Endothelial cell of umbilical vein (primary cell): ENCODE data around the gene PTPN6. TPM values are rescaled to one million over a fixed set of nuclear protein-coding genes. Genes with fewer than 3 reads are reported as not detected.
A peak's percentile ranks its signal among the peaks of the same experiment; 100 is the strongest.

Experiments used
- BruUV-seq: library from RNA; stranded (reverse); fragments of 400-500 nt; replicated peaks from 2 replicates; lab custom pipeline; 2021; lab: Mats Ljungman, UMichigan
- CTCF ChIA-PET: fragments of 300-600, 350-600 bp; sonication (Branson Sonifier 250); formaldehyde crosslinking; loops from one replicate; lab custom pipeline; 2021; ENCODE audit warnings: antibody characterized with exemption, inconsistent platforms; lab: Charles Lee
- POLR2A ChIA-PET: fragments of 300-600, 350-600 bp; sonication (Branson Sonifier 250); formaldehyde crosslinking; loops from one replicate; lab custom pipeline; 2021; ENCODE audit warnings: antibody characterized with exemption, inconsistent platforms; lab: Charles Lee
- DNase-seq: peaks from one replicate; pipeline ENCODE4 v3.0.0-alpha.2; 2011; ENCODE audit warnings: low read depth, low spot score
- FAIRE-seq: peaks from 2 replicates; lab custom pipeline; 2011; peaks lifted over from hg19 to GRCh38; lab: Jason Lieb, UNC
- H2AFZ ChIP-seq: 2 replicates; pipeline ENCODE4 v1.6.0; 2012; ENCODE audit warnings: low read depth, low read length, control low read depth, inconsistent platforms
- H3K27ac ChIP-seq: 2 replicates; pipeline ENCODE4 v1.5.1; 2011; ENCODE audit warnings: low read depth, mild to moderate bottlenecking, control low read depth, low read length, moderate library complexity; ENCODE audit not compliant: insufficient read depth
- H3K27me3 ChIP-seq, 2 experiments: 2 replicates each; pipeline versions ENCODE4 v1.6.0 to v1.6.1; 2011; ENCODE audit warnings: low read length in 2 of 2, mixed read lengths in 1 of 2; ENCODE audit not compliant: control insufficient read depth in 2 of 2, insufficient read depth in 2 of 2
- H3K36me3 ChIP-seq, 2 experiments: 2 replicates in 1 of 2; 3 replicates in 1 of 2; pipeline ENCODE4 v1.5.1; 2011; ENCODE audit warnings: low read length in 2 of 2, mild to moderate bottlenecking in 1 of 2, moderate library complexity in 1 of 2; ENCODE audit not compliant: control insufficient read depth in 2 of 2, insufficient read depth in 2 of 2; ENCODE audit errors: extremely low read depth in 1 of 2
- H3K4me1 ChIP-seq: 3 replicates; pipeline ENCODE4 v1.5.1; 2011; ENCODE audit warnings: mild to moderate bottlenecking, low read length; ENCODE audit not compliant: control insufficient read depth, insufficient read depth; ENCODE audit errors: extremely low read depth
- H3K4me2 ChIP-seq: 2 replicates; pipeline ENCODE4 v1.6.1; 2011; ENCODE audit warnings: low read length, control low read depth, mixed read lengths; ENCODE audit not compliant: insufficient read depth
- H3K4me3 ChIP-seq, 3 experiments: fragments of 200-600 bp in 1 of 3; sonication (generic), shearing (Covaris generic) in 1 of 3; replicated peaks in 1 of 3; 2 replicates each; pipeline ENCODE4 v1.5.1; 2011 to 2016; ENCODE audit warnings: control low read depth in 3 of 3, low read length in 3 of 3, mild to moderate bottlenecking in 2 of 3, inconsistent platforms in 1 of 3, low read depth in 1 of 3, moderate library complexity in 1 of 3; ENCODE audit not compliant: insufficient read depth in 1 of 3
- H3K79me2 ChIP-seq: 2 replicates; pipeline ENCODE4 v1.6.0; 2012; ENCODE audit warnings: low read length, inconsistent platforms; ENCODE audit not compliant: control insufficient read depth, insufficient read depth
- H3K9ac ChIP-seq: replicated peaks from 2 replicates; pipeline ENCODE3; 2011; ENCODE audit warnings: low read length, control low read depth; ENCODE audit not compliant: insufficient read depth; ENCODE audit errors: extremely low read depth
- H3K9me1 ChIP-seq: replicated peaks from 3 replicates; pipeline ENCODE4 v1.6.0; 2011; ENCODE audit warnings: mild to moderate bottlenecking, low read length; ENCODE audit not compliant: control insufficient read depth, insufficient read depth; ENCODE audit errors: extremely low read depth
- H3K9me3 ChIP-seq: replicated peaks from 2 replicates; pipeline ENCODE4 v1.5.1; 2012; ENCODE audit warnings: low read length, inconsistent platforms; ENCODE audit not compliant: control insufficient read depth, insufficient read depth
- H4K20me1 ChIP-seq: replicated peaks from 2 replicates; pipeline ENCODE3; 2011; ENCODE audit warnings: mild to moderate bottlenecking, low read length; ENCODE audit not compliant: control insufficient read depth, insufficient read depth; ENCODE audit errors: extremely low read depth
- CTCF ChIP-seq, 2 donors: IDR thresholded peaks; 1 replicate in 1 of 2; 2 replicates in 1 of 2; pipeline ENCODE4 v1.5.1; 2011; ENCODE audit warnings: low read length in 2 of 2, mild to moderate bottlenecking in 2 of 2, moderate library complexity in 2 of 2, control low read depth in 1 of 2, inconsistent platforms in 1 of 2, low read depth in 1 of 2; ENCODE audit not compliant: insufficient read depth in 1 of 2; ENCODE audit errors: extremely low read depth in 1 of 2
- EZH2 ChIP-seq: IDR thresholded peaks from 2 replicates; pipeline ENCODE4 v1.6.1; 2012; ENCODE audit warnings: borderline replicate concordance, low read depth, mild to moderate bottlenecking, moderate library complexity, low read length, inconsistent platforms; ENCODE audit not compliant: severe bottlenecking
- FOS ChIP-seq: IDR thresholded peaks from 2 replicates; pipeline ENCODE4 v1.6.1; 2011; ENCODE audit warnings: mild to moderate bottlenecking, low read length, moderate library complexity, borderline replicate concordance; ENCODE audit not compliant: insufficient read depth
- GATA2 ChIP-seq: IDR thresholded peaks from 2 replicates; pipeline ENCODE4 v1.7.0; 2011; ENCODE audit warnings: low read depth, mild to moderate bottlenecking, moderate library complexity, mixed read lengths, low read length; ENCODE audit not compliant: insufficient read length, insufficient read depth
- JUN ChIP-seq: IDR thresholded peaks from 2 replicates; pipeline ENCODE4 v1.6.1; 2011; ENCODE audit warnings: borderline replicate concordance, low read depth; ENCODE audit not compliant: insufficient read length, insufficient read depth
- MAX ChIP-seq: IDR thresholded peaks from 2 replicates; pipeline ENCODE4 v1.6.1; 2011; ENCODE audit not compliant: insufficient read depth, insufficient read length
- MYC ChIP-seq: IDR thresholded peaks from one replicate; pipeline ENCODE4 v1.6.1; 2011; ENCODE audit warnings: mild to moderate bottlenecking, low read depth, low read length
- POLR2A ChIP-seq: IDR thresholded peaks from 2 replicates; pipeline ENCODE4 v1.6.1; 2012; ENCODE audit warnings: low read depth, mild to moderate bottlenecking, control low read depth, low read length
- POLR2AphosphoS5 ChIP-seq: IDR thresholded peaks from 2 replicates; pipeline ENCODE4 v1.6.1; 2012; ENCODE audit warnings: low read depth, mild to moderate bottlenecking, control low read depth, low read length, moderate library complexity; ENCODE audit not compliant: insufficient read depth
- dilution Hi-C: fragments of 300-500 bp; cut with MboI; formaldehyde crosslinking; loops from one replicate; pipeline ENCODE4 v1.15.0; 2019; ENCODE audit warnings: low sequenced_read_pairs; ENCODE audit not compliant: extremely low pct_ligation_motif_present
- intact Hi-C: fragments of 100-400 bp; cut with micrococcal nuclease; formaldehyde crosslinking; loops from one replicate; pipeline ENCODE4 v1.10.0; 2022
- polyA plus RNA-seq, 4 experiments: library from polyadenylated mRNA; depleted of rRNA in 3 of 4; stranded (reverse) in 3 of 4; unstranded in 1 of 4; fragments of >200 nt; gene quantifications; 2 replicates each; pipeline versions ENCODE4 v1.2.1 to v1.2.3, GENCODE V29; 2011 to 2012; ENCODE audit warnings: missing spikeins in 1 of 4
- total RNA-seq: library from RNA; stranded (reverse); gene quantifications from 2 replicates; pipeline ENCODE4 v1.2.3, GENCODE V29; 2021

Gene PTPN6
- total and polyA plus RNA-seq, 2 donors (not counting 3 experiments of a cell fraction or from before 2014, with no cell fraction given), result 0.25 to 1.6 TPM

- intact Hi-C loops (loop anchor here (1.0 kb wide), 3 partner anchors 20 to 95 kb away; partner anchors contain the start of gene C12orf57), dilution Hi-C loops (no loop called here)
- no peaks in the 10 kb centered on the region for H3K9me3 ChIP-seq
- no peak for DNase-seq
- FAIRE-seq, result peak; percentile 49
- TF ChIP-seq JUN (no peak), MAX (no peak), FOS (no peak)
- POLR2A ChIA-PET, result interaction anchor here (1.0 kb wide), 1 partner anchor 20 kb away, joined by 6 read pairs; the partner anchor contains the start of gene C12orf57
- peaks cover 22% of the 10 kb centered on the region for H3K79me2 ChIP-seq
- CTCF ChIA-PET, result interaction anchor here (0.6 to 4.0 kb wide), 28 partner anchors 8 to 673 kb away, joined by 3 to 124 read pairs (median 4); partner anchors contain the start of genes C12orf57, C1RL, LPCAT3 and RNU7-1
- H3K9me1 ChIP-seq, result no peaks in the 10 kb centered on the region
- no TSS peak for BruUV-seq
- H3K27me3 ChIP-seq, result no peaks in the 10 kb centered on the region
- H3K4me1 ChIP-seq, result peaks cover 22% of the 10 kb centered on the region
- H4K20me1 ChIP-seq, result no peaks in the 10 kb centered on the region
- no peak overlapping the region for H3K9ac ChIP-seq
- H3K27ac ChIP-seq, result no peak overlapping the region
- H3K4me2 ChIP-seq, result no peak overlapping the region
- no peak overlapping the region for H3K4me3 ChIP-seq
- peaks cover 13 to 30% of the 10 kb centered on the region in 2 experiments for H3K36me3 ChIP-seq
- H2AFZ ChIP-seq, result no peak overlapping the region
Measured at GRCh38 chr12:6964605-6965025, 13.5 kb downstream of the PTPN6 start.

GRCh38 chr12:6965026-6965661 lies 14.0 kb downstream of the PTPN6 start:
- Histone ChIP-seq H3K27ac (no peak overlapping the region), H3K9ac (no peak overlapping the region), H3K9me3 (no peaks in the 10 kb centered on the region), H3K4me3 (no peak overlapping the region), H3K27me3 (no peaks in the 10 kb centered on the region), H3K9me1 (no peaks in the 10 kb centered on the region), H2AFZ (no peak overlapping the region), H4K20me1 (no peaks in the 10 kb centered on the region), H3K36me3 (peaks cover 13 to 30% of the 10 kb centered on the region in 2 experiments), H3K4me1 (peaks cover 23% of the 10 kb centered on the region), H3K79me2 (peaks cover 27% of the 10 kb centered on the region), H3K4me2 (no peak overlapping the region)
- BruUV-seq, result no TSS peak
- ChIA-PET POLR2A (interaction anchor here (1.0 kb wide), 1 partner anchor 20 kb away, joined by 6 read pairs; the partner anchor contains the start of gene C12orf57), CTCF (interaction anchor here (0.6 to 4.0 kb wide), 28 partner anchors 9 to 673 kb away, joined by 3 to 124 read pairs (median 4); partner anchors contain the start of genes C12orf57, C1RL, LPCAT3 and RNU7-1)
- intact Hi-C loops, result loop anchor here (1.0 kb wide), 3 partner anchors 21 to 96 kb away; partner anchors contain the start of gene C12orf57
- DNase-seq (peak; percentile 80), FAIRE-seq (peak; percentile 95)
- dilution Hi-C loops, result no loop called here
- no peak for TF ChIP-seq GATA2
- TF ChIP-seq MYC, result no peak
- no peak for TF ChIP-seq FOS
- peak; percentile 89 to 92 for TF ChIP-seq CTCF (IDR thresholded peaks at IDR 0.05; ENCODE audit: extremely low read depth in 1 of 2, insufficient read depth in 1 of 2, low read depth in 1 of 2, low read length in 2 of 2)
- no peak for TF ChIP-seq JUN
- no peak for TF ChIP-seq EZH2
- peak; percentile 31 for TF ChIP-seq POLR2AphosphoS5
- TF ChIP-seq MAX, result peak; percentile 69
- TF ChIP-seq POLR2A, result no peak
